ENCODE results near the gene FARP1.
"Not testable (repeated sequence)": the region's sequence is repeated elsewhere in the genome, so short reads cannot be mapped to it uniquely, and the experiment has no call there.

FARP1 gene

DNA sequence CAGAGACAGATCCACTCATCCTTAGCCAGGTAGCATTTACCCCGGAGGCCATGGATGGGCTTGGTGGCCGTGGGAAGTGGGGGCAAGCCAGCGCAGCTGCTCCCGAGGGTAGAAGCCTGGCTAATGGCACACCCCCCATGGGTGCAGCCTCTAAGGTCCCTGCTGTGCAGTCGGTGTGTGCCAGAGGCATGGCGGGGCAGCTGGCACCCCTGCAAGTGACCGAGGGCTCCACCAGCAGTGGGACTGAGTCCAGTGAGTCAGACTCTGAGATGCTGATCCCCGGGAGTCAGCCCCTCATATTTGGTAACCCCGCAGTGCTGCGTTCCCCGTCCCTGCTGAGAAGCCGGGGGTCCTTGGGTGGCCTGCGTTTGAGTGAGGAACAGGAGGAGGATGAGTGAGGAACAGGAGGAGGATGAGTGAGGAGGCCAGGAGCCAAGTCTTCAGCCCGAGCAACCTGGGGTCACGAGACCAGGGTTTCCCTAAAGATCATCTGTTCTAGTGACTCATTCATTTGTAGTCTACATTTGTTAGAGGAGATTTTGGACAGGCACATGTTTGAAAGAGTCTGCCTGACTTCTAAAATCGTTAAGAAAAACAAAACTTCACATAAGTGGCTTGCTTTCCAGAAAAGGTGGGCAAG lies 253.3 kb downstream of the FARP1 start:
- DNase-seq (ENCODE audit: low spot score) = no peak

DNA sequence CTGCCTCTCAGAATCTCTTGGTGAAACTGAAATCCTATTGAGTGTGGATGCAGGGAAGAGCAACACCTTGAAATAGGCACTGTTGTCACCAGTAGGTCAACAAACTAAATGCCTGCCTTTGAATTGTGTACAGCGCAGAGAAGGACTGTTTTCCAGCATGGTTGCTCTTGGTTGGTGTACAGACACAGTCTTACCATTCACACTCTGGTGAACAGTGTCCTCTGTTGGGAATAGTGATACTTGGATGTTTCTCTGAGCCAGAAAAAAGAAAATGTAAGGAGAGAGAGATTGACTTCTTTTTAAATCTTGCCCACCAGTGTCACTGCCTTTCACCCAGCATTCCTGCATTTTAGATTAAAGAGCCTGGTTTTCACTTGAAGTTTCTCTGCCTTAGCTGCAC lies 254.3 kb downstream of the FARP1 start:
- DNase-seq (ENCODE audit: low spot score) = no peak

DNA sequence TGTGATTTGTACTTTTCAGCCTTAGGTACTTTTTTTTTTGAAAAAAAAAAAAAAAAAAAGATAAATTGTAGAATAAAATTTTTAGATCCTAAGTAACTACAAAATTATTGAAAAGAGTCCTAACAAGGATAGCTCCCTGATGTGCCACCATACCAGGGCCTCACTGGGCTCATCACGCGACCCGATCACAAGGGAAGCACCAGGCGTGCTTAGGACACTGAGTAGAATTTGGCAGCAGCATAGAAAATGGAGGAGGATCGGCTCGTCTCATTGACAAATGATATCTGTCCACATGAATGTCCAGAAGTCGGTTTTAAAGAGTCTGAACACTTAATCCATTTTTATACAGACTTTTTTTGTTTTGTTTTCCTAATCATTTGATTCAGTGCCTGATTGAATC lies 255.0 kb downstream of the FARP1 start:
- no peak for DNase-seq (ENCODE audit: low spot score)

DNA sequence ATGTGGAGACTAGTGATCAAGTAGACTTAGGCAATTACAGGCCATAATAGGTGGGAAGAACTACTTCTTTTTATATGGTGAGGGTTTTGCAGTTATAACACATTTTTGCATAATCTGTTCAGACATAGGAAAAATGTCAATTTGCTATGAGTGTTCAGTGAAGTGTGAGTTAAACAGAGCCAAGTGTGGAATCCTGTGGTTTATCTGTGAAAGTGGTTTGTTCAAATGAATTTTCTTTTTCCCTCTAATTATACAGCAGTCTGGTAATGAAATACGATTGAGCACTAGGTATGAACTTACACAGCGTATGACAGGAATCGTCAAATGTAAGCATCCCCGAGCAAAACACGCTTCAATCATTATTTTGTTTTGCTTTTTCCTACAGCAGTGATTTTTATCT lies 255.7 kb downstream of the FARP1 start:
- DNase-seq (ENCODE audit: low spot score) = no peak

DNA sequence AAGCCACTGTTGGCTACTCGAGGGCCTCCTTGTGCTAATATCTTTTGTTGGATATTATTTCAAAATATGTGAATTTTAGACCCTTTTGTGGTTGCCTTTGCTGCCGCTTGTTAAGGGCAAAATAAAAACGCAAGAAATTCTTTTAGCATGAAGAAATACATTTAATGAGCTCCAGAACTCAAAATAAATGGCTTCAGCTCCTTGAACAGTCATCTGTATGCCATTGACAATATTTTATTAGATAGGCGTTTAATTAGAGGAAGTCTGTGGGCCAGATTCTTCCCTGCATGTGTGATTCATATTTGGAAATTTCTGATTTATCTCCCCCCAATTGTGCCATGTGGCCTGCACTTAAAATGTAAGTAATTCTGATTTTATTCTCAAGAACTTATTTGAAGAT lies 256.9 kb downstream of the FARP1 start:
- no peak for DNase-seq (ENCODE audit: low spot score)

DNA sequence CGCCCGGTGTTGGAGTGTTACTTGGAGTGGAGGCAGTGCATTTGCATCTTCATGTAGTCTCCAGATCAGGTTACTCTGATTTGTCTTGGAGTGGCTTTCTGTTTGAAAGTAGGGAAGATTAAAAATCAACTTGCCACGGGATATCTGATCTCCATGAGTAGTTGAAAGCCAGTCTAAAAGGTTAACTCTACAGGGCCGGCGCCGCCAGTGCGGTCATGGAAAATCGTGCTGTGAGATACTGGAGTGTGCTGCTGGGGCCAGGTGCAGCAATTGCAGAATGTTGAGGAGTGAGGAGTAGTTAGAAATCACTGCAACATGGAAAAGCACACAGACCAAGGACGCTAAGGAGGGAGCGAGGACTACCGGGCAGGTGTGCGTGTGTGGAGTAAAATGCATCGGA lies 259.0 kb downstream of the FARP1 start:
- no peak for DNase-seq (ENCODE audit: low spot score)

DNA sequence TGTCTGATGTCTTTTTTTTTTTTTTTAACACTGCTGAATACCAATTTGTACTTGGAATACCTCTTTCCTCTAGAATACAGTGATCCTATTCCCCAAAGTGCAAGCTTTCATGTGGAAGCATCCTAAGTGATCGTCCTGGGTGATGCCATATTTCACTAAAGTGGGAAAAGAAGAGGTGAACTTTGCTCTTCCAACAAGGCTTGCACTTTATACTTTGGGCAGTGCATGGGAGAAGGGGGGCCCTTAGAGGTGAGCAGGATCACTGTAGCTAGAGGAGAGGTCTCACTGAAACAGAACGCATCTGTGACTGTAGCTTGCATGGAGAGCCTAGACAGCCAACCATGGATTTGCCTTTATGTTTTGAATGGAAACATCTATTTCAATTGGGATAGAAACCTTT lies 260.2 kb downstream of the FARP1 start:
- DNase-seq (ENCODE audit: low spot score) = no peak

DNA sequence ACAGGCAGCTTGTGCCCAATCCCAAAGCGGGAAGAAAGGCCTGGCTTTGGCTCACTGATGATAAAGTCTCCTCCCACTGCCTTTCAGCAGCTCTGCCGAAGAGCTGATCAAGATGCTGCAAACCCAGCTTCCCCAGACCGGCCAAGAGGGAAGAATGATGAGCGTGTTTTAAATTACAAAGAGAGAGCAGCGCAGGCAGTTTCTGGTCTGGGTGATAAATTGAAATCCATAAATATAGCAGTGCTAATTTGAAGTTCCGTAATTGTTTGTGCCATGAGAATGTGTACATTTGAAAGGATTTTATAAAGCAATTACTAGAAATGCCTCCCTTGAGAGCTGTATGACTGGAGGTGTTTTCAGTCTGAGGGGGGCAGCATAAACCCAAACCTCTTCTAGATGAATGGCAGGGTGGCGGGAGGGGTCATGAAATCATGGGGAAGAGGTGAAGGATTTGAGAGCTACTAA lies 262.2 kb downstream of the FARP1 start:
- no peak for DNase-seq (ENCODE audit: low spot score)

DNA sequence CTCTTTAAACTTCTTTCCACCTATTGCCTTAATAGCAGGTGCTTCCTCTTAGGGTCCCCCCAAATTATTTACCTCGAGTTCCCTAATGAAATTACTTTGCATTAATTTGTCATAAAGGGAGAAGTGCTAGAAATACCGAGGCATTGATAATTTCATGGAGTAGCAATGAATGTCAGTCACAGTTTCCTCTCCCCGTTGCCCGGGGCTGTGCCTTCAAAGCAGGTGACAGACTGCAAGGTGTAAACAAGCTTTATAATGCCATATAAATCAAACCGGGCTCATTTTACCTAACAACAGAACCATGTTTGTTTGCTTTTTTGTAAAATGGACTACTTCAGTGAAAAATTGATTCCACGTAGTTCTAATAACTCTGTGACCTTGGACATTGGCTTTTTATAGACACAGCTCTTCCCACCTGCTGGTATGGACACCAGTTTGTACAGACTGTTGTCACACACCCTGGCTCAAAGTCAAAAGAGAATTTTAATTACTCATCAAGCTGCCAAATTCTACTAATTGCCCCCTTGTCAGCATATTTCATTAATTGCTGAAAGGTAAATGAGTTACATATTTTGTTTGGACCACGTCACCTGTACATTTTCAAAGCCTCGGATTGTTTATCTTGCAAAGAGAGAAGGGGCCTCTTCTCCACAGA lies 262.9 kb downstream of the FARP1 start:
- DNase-seq (ENCODE audit: low spot score) = no peak

DNA sequence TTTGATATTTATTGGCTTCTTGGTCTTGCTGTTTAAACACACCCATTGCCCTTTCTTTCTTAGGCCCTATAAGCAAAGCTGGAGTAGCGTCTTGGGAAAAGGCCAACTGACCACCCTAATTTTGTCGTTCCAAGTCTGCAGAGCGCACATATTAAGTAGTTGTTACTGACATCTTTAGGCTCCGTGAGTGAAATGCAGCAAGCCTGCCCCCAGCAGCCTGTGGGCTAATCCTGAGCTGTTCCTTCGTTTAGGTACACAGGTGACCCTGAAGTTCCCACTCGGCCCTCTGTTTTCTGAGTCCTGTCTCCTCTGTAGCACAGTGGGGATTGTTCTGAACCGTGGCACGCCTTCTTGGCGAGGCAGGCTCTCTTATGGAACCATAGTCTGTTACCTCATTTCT lies 263.5 kb downstream of the FARP1 start:
- DNase-seq (ENCODE audit: low spot score) = no peak

DNA sequence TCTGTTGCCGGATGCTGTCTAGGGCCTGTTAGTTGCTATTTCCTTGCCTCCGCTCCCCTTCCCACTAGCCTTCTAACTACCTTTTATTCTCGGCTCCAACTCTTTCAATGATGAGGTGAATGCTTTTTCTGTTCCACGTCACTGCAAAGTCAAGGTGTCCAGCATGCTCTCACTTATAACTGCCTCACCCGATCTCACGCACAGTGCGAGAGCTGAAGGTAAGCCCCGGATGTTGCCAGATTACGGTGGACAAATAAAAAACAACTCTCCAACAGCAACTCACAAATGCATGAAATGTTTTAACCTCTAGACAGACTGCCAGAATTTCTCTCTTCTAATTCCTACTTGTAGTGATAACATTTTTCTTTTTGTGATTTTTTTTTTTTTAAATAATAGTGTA lies 264.1 kb downstream of the FARP1 start:
- DNase-seq (ENCODE audit: low spot score) = no peak

DNA sequence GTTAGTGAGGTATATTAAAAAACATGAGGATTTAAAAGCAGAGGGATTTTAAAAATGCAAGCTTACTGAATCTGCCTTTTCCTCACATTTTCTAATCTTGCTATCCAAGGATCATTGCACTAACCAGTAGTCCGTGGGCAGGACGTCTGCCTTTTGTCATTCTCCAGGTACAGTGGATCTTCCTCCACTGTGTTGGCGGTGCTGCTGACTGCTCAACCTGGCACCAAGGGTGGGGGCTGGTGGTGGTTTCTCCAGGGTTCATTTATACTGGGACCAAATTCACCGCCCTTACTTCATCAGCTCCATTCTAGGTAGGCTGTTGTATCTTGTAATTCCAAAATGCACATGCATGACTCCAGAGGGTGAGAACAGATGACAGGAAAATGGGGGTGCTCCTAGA lies 264.7 kb downstream of the FARP1 start:
- no peak for DNase-seq (ENCODE audit: low spot score)

DNA sequence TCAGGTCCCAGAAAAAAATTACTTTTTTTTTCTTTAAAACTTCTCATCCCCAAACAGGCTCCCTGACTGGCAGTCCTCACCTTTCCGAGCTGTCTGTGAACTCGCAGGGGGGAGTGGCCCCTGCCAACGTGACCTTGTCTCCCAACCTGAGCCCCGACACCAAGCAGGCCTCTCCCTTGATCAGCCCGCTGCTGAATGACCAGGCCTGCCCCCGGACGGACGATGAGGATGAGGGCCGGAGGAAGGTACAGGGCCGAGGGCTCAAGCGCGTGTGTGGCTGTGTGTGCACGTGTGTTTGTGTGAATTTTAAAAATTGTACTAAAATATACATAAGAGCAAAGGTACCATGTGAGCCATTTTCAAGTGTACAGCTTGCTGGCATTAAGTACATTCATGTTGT lies 266.4 kb downstream of the FARP1 start:
- no peak for DNase-seq (ENCODE audit: low spot score)

DNA sequence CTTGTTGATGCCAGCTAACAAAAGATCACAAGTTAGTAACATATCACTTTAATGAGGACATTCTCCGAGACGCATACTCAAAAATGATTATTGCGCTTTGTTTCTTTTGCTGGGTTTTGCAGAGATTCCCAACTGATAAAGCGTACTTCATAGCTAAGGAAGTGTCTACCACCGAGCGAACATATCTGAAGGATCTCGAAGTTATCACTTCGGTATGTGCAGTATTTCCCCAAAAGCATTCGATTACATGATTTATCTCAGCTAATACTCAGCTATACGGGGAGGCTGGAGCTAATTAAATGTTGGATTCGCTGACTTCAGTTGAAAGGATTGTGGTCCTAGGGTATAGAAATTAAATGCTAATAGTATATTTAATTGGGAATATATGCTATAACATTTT lies 267.7 kb downstream of the FARP1 start:
- DNase-seq (ENCODE audit: low spot score) = no peak

DNA sequence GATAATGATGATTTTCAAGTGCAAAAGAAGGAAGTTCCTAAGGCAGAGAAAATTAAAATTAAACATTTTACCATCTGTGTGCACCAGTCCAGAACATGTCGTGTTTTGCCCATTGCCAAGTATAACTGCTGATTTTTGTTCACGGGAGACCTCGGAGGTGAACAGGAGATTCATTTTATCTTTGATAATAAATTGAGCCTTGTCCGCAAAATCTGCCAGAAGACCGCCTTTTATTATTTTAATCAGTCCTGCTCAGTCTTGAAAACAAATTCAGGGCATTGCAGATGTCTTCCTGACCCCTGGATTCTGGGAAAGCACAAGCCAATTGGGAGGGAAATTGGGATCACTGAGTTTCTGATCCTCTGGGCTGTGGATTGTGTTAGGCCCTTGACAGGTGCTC lies 268.1 kb downstream of the FARP1 start:
- no peak for DNase-seq (ENCODE audit: low spot score)

DNA sequence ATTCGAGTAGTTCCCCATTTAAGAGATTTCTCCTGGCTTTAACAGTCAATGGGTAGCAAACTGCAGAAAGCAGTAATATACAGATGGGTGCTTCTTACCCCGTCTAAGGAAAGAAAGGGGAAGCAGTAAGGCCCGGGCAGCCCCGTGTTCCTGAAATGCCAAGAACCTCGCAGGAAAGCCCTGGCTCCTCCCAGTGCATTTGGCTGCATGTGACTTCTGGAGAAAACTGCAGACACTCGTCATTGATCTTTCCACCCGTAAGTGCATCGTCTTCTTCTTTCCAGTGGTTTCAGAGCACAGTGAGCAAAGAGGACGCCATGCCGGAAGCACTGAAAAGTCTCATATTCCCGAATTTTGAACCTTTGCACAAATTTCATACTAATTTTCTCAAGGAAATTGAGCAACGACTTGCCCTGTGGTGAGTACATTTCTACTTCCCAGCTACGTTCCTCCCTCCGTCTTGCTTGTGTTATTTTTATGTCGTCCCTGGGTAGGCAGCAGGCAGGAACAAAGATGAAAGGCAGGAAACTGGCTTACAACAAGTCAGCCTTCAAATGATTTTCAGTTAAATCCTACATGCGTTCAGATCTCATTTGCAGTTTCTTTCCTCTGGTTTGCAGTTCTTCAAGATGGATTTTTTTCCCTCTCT lies 268.8 kb downstream of the FARP1 start:
- DNase-seq (ENCODE audit: low spot score) = no peak

DNA sequence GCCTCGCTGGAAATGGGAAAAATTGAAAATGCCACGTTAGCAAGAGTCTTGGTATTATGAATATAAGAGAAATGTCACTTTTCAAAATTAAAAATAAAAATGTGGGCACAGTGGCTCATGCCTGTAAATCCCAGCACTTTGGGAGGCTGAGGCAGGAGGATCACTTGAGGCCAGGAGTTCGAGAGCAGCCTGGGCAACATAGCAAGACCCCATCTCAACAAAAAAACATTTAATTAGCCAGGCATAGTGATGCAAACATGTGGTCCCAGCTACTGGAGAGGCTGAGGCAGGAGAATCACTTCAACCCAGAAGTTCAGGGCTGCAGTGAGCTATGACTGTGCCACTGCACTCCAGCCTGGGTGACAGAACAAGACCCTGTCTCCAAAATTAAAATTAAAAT lies 270.4 kb downstream of the FARP1 start:
- not testable (repeated sequence) for DNase-seq (ENCODE audit: low spot score)

DNA sequence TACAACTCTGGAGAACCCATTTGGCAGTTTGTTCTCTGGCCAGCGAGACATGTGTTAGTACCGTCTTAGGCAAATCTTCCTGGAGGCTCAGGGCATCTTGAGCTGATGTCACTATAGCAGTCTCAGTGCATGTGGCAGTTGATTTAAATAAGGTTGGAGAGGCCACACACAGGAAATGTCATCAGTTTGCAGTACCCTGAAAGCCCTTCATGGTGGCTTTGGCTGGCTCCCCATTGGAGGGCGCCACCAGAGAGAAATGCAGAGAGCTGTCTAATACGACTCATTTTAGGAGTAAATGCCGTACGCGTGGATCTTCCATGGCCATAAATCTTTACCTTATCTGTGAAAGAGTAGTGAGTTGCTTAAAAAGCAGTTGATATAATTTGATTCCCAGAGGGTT lies 270.9 kb downstream of the FARP1 start:
- DNase-seq (ENCODE audit: low spot score) = no peak

DNA sequence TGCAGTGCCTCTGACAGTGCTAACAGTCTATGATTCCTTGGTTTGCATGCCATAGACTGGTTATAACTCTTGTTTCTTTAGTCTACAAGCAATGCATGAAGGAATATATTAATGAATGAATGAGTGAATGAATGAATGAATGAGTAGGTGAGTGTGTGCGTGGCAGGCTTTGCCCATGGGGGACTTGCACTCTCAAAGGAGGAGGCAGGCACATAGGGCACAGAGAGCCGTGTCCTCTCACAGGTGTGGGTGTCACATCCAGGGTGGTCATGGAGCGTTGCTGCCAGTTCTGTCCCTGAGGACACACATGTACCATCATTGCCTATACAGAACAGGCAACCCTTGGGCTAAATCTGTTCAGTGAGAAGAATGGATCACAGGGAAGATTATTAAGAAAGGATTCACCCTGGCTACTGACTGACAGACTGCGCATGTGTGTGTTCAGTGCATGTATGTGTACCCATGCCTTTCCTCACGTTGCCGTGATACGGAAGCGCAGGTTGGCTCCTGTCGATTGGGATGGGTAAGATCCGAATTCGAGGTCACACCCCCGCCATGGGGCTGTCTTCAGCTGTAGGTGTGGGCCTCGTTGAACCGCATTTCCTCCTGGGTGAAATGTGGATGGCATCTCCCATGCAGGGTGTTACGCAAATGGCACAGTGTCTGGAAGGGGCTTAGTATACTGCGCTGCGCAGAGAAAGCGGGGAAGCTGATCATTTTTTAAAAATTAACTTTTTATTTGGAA lies 272.6 kb downstream of the FARP1 start:
- no peak for DNase-seq (ENCODE audit: low spot score)

DNA sequence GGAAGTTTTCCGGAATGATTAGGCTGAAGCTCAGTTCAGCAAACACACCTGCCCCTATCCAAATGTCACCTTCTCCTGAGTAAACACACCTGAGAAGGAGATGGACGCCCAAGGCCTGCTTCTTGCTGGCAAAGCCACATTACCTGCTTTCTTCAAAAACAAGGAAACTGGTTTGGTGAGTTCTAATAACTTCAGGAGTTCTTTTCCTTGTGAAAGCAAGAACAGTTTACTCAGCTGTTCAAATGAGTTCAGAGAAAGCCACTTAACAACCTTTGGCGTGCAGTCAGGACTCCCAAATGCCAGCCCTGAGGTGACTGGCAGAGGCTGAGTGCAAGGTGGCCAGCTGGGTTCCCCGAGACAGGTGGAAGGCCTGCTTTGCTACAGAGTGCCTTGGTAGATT lies 273.5 kb downstream of the FARP1 start:
- no peak for DNase-seq (ENCODE audit: low spot score)

DNA sequence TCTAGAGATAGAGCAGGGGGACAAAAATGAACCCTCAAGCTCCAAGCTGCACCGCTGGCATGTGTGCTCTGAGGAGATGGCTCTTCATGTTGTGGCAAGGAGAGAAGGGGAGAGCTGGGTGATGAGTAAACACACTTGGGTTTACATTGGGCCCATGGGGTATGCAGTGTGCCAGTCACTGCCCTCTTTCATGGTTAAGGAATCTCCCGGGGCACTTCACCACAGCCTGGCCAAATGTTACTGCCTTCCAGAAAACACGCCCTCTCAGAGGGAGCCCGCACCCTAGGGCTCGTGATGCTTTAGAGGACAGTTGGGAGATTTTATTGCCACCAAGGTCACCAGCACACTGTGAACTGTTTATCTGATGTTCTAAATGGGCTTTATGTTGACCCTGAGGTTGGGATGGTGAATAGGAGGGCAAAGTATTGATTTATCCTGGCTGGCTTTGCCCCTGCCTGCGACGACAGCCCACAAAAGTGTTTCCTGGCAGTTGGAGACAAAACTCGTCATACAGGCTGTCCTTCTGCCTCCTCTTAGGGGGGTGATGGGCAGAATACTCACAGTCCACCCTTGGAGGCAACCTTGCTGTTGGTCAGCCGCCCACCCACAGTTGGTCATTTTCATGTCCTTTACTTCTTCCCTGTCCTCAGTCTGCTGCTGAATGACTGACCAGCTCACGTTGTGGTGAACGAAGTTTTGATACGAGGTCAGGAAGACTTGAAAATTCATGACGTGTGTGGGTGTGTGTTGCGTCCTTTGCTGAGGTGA lies 277.1 kb downstream of the FARP1 start:
- no peak for DNase-seq (ENCODE audit: low spot score)

DNA sequence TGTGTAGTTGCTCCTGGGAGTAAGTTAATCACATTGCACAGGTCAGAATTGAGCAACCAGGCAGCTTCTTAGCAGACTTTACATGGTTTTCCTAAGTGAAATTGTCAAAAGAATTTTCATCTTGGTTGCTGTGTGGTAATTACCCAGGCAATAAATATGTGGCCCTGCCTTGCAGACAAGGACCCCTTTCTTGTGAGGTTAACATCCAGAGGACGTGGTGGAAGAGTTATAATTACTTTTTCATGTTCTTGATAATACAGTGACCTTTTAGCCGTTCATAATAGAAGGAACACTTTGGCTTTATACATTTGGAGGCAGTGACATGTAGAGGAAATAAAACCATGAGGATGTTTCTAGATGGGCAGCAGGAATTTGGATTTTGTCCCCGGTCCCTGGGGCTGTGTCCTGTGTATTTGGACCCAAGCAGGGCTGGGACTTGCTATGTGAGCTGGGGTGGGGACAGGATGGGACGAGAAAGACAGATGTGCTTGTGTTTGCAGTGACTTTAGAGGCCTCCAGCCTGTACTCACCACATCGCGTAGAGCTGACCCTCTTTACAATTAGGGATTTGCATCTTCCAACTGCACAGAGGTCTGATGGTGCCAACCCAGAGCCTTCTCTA lies 277.8 kb downstream of the FARP1 start:
- no peak for DNase-seq (ENCODE audit: low spot score)

Measured in SW480 (cell line).